ENCODE data around the gene MLKL.
"Not testable (repeated sequence)": the region's sequence is repeated elsewhere in the genome, so short reads cannot be mapped to it uniquely, and the experiment has no call there.

The MLKL gene

GRCh38 chr16:74695450-74696422 is 4.9 kb downstream of the MLKL start:
- DNase-seq: peak; percentile 37 to 58

GRCh38 chr16:74691093-74691855 is 9.4 kb downstream of the MLKL start:
- DNase-seq: no peak

DNA sequence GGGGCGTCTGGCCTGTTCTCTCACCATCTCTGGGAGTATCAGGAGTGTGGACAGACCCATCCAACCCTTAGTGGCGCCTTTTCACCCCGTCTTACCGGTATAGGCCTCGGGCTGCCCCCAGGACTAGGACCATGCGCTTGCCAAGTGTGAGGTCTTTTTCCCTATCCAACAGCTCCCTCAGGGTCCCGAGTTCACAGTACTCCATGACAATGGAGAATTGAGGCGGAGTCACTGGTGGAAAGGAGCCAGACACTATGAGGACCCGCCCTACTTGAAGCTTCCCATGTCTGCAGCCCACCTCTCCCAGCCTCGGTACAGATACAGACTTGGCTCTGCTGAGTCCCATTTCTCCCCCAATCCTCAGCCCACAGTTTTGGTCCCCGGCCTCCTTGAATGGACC is 18.1 kb downstream of the MLKL start:
- no peak for DNase-seq

GRCh38 chr16:74680681-74681080 is 20.0 kb downstream of the MLKL start:
- DNase-seq: no peak

DNA sequence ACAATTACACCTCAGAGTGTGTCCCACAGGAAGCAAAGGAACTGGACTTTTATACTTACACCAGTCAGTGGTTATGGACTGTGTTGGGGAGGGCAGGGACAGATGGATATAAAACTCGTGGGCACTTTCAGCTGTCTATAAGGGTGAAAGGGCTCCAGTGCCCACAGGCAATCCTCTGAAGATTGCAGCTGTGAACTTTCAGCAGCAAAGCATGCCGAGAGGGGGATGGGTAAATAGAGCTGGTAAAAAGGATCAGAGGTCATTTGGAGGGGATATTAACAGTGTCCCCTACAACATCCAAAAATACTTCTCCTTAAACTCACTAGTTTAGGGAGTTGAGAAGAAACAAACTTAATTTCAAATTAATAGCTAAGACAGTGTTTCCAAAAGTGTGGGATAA is 20.7 kb downstream of the MLKL start:
- DNase-seq: no peak

- no peak for DNase-seq
These were observed 22.8 kb downstream of the MLKL start for GRCh38 chr16:74677868-74678267.

DNA sequence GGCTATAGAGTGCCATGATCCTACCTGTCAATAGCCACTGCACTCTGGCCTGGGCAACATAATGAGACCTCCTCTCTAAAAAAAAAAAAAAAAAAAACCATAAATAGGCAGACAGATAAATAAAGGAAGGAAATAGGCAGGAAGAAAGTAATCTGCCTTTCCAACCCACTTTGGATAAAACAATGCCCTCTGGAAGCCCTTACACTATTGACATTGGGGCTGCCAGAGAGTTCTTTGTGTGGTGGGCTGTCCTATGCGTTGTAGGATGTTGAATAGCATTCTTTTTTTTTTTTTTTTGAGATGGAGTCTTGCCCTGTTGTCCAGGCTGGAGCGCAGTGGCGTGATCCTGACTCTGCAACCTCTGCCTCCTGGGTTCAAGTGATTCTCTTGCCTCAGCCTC is 26.8 kb downstream of the MLKL start:
- DNase-seq: no peak

DNA sequence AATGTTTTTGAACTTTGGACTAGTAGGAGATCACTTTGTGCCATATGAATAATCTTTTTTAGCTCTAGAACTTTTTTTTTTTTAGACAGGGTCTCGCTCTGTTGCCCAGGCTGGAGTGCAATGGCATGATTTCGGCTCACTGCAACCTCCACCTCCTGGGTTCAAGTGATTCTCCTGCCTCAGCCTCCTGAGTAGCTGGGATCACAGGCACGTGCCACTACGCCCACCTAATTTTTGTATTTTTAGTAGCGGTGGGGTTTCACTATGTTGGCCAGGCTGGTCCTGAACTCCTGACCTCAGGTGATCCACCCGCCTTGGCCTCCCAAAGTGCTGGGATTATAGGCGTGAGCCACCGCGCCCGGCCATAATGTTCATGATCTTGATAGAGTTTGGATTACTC is 31.8 kb downstream of the MLKL start:
- DNase-seq: not testable (repeated sequence)

- DNase-seq: no peak
These were observed 33.4 kb downstream of the MLKL start for GRCh38 chr16:74667255-74667700.

GRCh38 chr16:74666425-74667254 is 34.0 kb downstream of the MLKL start, which contains the start of gene RFWD3:
Gene RFWD3 (minus strand): TSS chr16:74666877. CDS start chr16:74661449, 5,428 bp downstream.
- DNase-seq: peak; percentile 95 to 96

- no peak for DNase-seq
These were observed 34.6 kb downstream of the MLKL start for GRCh38 chr16:74666010-74666421.

GRCh38 chr16:74661064-74661463 is 39.6 kb downstream of the MLKL start:
- no peak for DNase-seq

- DNase-seq: no peak
These were observed 40.3 kb downstream of the MLKL start for GRCh38 chr16:74660383-74660782.

DNA sequence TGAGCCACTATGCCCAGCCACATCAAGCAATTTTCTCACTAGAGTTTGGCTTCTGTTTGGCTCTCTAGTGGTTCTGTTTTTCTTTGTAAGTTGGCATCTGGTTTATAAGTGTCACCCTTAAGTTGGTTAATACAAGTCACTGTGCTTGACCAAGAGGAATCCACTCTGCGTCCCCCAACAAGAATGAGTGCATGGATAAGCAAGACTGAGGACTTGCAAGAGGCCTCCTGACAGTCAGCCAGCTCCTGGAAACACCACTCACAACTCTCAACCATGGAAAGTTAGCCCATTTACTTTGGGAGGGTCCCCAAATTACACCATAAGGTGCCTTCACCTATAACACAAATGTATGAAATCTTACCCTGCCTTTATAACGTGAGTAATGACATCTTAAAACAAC is 41.6 kb downstream of the MLKL start:
- no peak for DNase-seq

DNA sequence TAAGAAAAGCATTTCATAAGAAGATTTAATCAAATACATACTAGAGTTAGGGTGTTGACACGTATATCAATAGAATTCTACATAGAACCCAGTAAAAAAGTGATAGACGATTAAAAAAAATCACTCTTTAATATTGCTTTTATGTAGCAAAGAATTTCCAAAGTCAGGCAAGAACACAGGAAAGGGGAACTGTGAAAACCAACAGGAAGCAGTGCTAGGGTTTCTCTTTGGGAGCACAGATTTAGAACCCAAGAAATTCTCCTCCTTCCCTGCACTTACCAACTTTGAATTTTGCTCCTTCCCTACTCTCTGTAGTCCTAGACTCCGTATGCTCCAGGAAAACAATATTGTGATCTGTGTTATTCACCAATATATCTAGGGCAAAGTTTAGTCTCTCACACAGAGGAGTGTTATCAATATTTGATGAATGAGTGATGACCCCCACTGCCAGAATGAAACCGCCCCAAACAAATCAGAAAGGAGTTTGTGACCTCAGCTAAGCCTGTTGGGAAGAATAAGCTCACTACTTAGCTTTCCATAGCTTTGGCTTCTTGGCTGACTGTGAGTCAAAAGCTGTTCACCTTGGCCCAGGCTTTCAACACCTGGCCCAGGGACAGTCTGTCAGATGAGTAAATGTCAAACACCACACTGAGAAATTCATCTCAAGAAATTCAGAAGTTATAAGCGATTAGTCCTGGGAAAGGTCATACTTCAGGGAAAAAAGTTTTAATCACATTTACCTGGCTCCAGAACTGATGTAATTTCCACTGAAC is 42.6 kb downstream of the MLKL start:
- no peak for DNase-seq

DNA sequence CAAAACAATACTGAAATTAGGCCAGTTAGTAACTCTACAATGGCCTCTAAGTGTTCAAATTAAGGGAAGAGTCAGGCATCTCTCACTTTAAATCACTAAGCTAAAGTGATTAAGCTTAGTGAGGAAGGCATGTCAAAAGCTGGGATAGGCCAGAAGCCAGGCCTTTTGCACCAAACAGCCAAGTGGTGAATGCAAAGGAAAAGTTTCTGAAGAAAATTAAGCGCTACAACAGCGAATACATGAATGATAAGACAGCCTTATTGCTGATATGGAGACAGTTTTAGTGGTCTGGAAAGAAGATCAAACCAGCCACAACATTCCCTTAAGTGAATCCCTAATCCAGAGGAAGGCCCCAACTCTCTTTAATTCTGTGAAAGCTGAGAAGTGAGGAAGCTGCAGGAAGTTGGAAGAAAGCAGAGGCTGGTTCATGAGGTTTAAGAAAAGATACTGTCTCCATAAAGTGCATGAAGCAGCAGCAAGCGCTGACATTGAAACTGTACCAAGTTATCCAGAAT is 46.1 kb downstream of the MLKL start:
- no peak for DNase-seq

- not testable (repeated sequence) for DNase-seq
These were observed 47.8 kb downstream of the MLKL start for GRCh38 chr16:74652883-74653282.

DNA sequence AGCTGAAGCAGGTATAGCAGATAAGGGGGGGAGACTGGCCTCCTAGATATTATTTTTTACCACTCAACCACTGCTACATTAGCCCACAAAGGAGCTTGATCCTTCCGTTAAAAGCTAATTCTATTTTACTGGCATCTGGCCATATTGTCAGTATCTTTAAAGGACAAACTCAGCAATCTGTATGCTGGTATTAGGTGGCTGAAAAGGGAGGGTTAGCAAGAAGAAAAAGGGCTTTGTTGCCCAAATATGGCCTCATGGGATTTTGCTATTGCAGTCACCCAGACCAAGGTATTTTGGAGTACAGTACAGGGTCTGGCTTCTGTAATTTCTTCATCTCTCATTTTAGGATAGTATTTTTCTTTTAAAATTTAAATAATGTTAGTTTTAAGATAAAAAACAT is 48.4 kb downstream of the MLKL start:
- no peak for DNase-seq

GRCh38 chr16:74651841-74652240 is 48.8 kb downstream of the MLKL start:
- DNase-seq: no peak

DNA sequence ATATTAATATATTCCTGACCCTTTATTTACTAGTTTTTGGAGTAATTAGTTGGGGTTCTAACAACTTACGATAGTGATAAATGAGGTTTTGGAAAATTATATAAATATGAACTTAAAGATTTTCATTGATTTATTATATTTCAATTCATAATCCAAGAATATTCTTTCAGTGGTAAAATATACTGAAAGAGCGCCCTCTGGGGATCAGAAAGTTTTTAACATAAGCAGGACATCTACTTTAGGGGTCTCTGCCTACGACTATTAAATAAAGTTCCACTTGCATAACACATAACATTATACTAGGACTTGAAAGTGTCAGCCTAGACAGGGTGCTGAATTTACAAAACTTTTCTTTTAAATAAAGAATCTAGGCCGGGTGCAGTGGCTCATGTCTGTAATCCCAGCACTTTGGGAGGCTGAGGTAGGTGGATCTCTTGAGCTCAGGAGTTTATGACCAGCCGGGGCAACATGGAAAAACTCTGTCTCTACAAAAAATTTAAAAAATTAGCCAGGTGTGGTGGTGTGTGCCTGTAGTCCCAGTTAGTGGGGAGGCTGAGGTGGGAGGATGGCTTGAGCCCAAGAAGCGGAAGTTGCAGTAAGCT is 49.6 kb downstream of the MLKL start:
- DNase-seq: no peak

GRCh38 chr16:74649839-74650504 is 50.7 kb downstream of the MLKL start:
- DNase-seq: no peak

Measured in activated CD4-positive, alpha-beta T cell treated with anti-CD3 and anti-CD28 coated beads for 4 hours (primary cell).